K562 (cell line): Measurements from ENCODE around the gene INTS1. TPM values are rescaled to one million over a fixed set of nuclear protein-coding genes. Genes with fewer than 3 reads are reported as not detected.

Experiments
- ATAC-seq: fragments of 200-7000 bp; cut with Tn5 transposase; 3 replicates; pipeline ENCODE4 v1.9.1; 2020; ENCODE audit warnings: moderate library complexity
- BruUV-seq: library from RNA; stranded (reverse); fragments of 400-500 nt; replicated peaks from 2 replicates; lab custom pipeline; 2021; lab: Mats Ljungman, UMichigan
- CTCF ChIA-PET: fragments of 300-600 bp; formaldehyde crosslinking; extraction: SDS; loops from one replicate; lab custom pipeline; 2021; ENCODE audit warnings: low intra/inter-chr PET ratio; lab: Yijun Ruan, JAX
- POLR2A ChIA-PET: fragments of 300-600, 350-650 bp; sonication (Branson Sonifier 250); formaldehyde crosslinking; extraction: SDS; loops from one replicate; lab custom pipeline; 2021; ENCODE audit warnings: antibody characterized with exemption, inconsistent platforms; lab: Yijun Ruan, JAX
- DNase-seq, 4 experiments: peaks; one replicate each; pipeline versions ENCODE4 v3.0.0 to v3.0.0-alpha.2; 2011 to 2018; ENCODE audit warnings: low spot score in 3 of 4, mixed read lengths in 3 of 4; ENCODE audit errors: extremely low read depth in 1 of 4
- FAIRE-seq: peaks from 2 replicates; lab custom pipeline; 2011; peaks lifted over from hg19 to GRCh38; lab: Jason Lieb, UNC
- H2AFZ ChIP-seq: 2 replicates; pipeline ENCODE4 v1.6.0; 2011; ENCODE audit warnings: low read depth, low read length, control low read depth, inconsistent platforms
- H3K27ac ChIP-seq: fragments of 200-600 bp; 3 replicates; pipeline ENCODE4 v1.8.0; 2011; ENCODE audit warnings: low read depth, mild to moderate bottlenecking, control low read depth, inconsistent platforms, low read length, moderate library complexity, mixed read lengths; ENCODE audit errors: extremely low read depth
- H3K27me3 ChIP-seq, 2 experiments: fragments of 300-600 bp in 1 of 2; 2 replicates in 1 of 2; 3 replicates in 1 of 2; pipeline versions ENCODE4 v1.6.0 to v1.8.0; 2011; ENCODE audit warnings: inconsistent platforms in 2 of 2, low read length in 2 of 2, mild to moderate bottlenecking in 1 of 2, mixed read lengths in 1 of 2, moderate library complexity in 1 of 2; ENCODE audit not compliant: control insufficient read depth in 2 of 2, insufficient read depth in 2 of 2
- H3K36me3 ChIP-seq: fragments of 300-600 bp; 3 replicates; pipeline ENCODE4 v1.8.0; 2011; ENCODE audit warnings: mild to moderate bottlenecking, low read length, inconsistent platforms; ENCODE audit not compliant: control insufficient read depth, insufficient read depth
- H3K4me1 ChIP-seq, 2 experiments: fragments of 200-600 bp in 1 of 2; replicated peaks in 1 of 2; 2 replicates in 1 of 2; 3 replicates in 1 of 2; pipeline versions ENCODE4 v1.5.1 to v1.8.0; 2011; ENCODE audit warnings: inconsistent platforms in 2 of 2, low read length in 2 of 2, mild to moderate bottlenecking in 1 of 2, mixed read lengths in 1 of 2, moderate library complexity in 1 of 2; ENCODE audit not compliant: control insufficient read depth in 2 of 2, insufficient read depth in 2 of 2
- H3K4me2 ChIP-seq: 2 replicates; pipeline ENCODE4 v1.6.1; 2011; ENCODE audit warnings: low read length, control low read depth, inconsistent platforms, mixed read lengths; ENCODE audit not compliant: insufficient read depth
- H3K4me3 ChIP-seq: fragments of 200-600 bp; sonication (generic), shearing (Covaris generic); 2 replicates; pipeline ENCODE4 v1.5.1; 2016; ENCODE audit warnings: control low read depth, inconsistent platforms
- H3K79me2 ChIP-seq: fragments of 200-600 bp; 3 replicates; pipeline ENCODE4 v1.8.0; 2011; ENCODE audit warnings: low read length, inconsistent platforms; ENCODE audit not compliant: control insufficient read depth, insufficient read depth
- H3K9ac ChIP-seq, 2 experiments: 2 replicates each; pipeline versions ENCODE4 v1.6.0 to v1.6.1; 2011; ENCODE audit warnings: low read depth in 2 of 2, low read length in 2 of 2, control low read depth in 1 of 2, inconsistent platforms in 1 of 2, mild to moderate bottlenecking in 1 of 2, mixed read lengths in 1 of 2; ENCODE audit not compliant: insufficient read depth in 1 of 2
- H3K9me1 ChIP-seq: one replicate; pipeline ENCODE4 v1.6.0; 2011; ENCODE audit warnings: inconsistent platforms, mild to moderate bottlenecking, low read length, moderate library complexity; ENCODE audit not compliant: control insufficient read depth, insufficient read depth
- H3K9me3 ChIP-seq: replicated peaks from 2 replicates; pipeline ENCODE4 v1.5.1; 2011; ENCODE audit warnings: low read depth, low read length, inconsistent platforms; ENCODE audit not compliant: control insufficient read depth, insufficient read depth
- H4K20me1 ChIP-seq: replicated peaks from 2 replicates; pipeline ENCODE4 v1.6.1; 2011; ENCODE audit warnings: low read length, inconsistent platforms, mixed read lengths; ENCODE audit not compliant: control insufficient read depth, insufficient read depth
- ARID1B ChIP-seq: fragments of 450-650 bp; IDR thresholded peaks from 2 replicates; pipeline ENCODE4 v1.6.1; 2016; ENCODE audit warnings: antibody characterized with exemption, mild to moderate bottlenecking, inconsistent platforms
- CBFA2T2 ChIP-seq: fragments of 450-650 bp; conservative IDR thresholded peaks from 2 replicates; pipeline ENCODE4 v1.6.1; 2017; ENCODE audit warnings: mild to moderate bottlenecking
- HDAC8 ChIP-seq: fragments of 450-650 bp; IDR thresholded peaks from 2 replicates; pipeline ENCODE4 v1.6.1; 2016; ENCODE audit warnings: mild to moderate bottlenecking, missing genetic modification characterization, moderate library complexity, missing compliant biosample characterization
- NBN ChIP-seq: fragments of 450-650 bp; IDR thresholded peaks from 2 replicates; pipeline ENCODE4 v1.6.1; 2016; ENCODE audit warnings: low read depth, mild to moderate bottlenecking
- NR3C1 ChIP-seq: sonication (generic); formaldehyde crosslinking; IDR thresholded peaks from 2 replicates; pipeline ENCODE4 v1.8.1; 2022; ENCODE audit warnings: missing genetic modification reagents
- POLR2AphosphoS2 ChIP-seq: IDR thresholded peaks from 2 replicates; pipeline ENCODE4 v1.6.1; 2012; ENCODE audit warnings: low read length, improper control_type of control experiment
- RBFOX2 ChIP-seq: fragments of 200-400 bp; formaldehyde crosslinking; IDR thresholded peaks from 2 replicates; pipeline ENCODE4 v1.6.1; 2017; ENCODE audit warnings: low read depth, mild to moderate bottlenecking, low read length, moderate library complexity
- SPI1 ChIP-seq: IDR thresholded peaks from 2 replicates; pipeline ENCODE4 v1.6.1; 2011; ENCODE audit warnings: low read depth, low read length, control low read depth, borderline replicate concordance
- ZNF263 ChIP-seq: sonication (generic); formaldehyde crosslinking; IDR thresholded peaks from 2 replicates; pipeline ENCODE4 v1.8.0; 2022; ENCODE audit warnings: mild to moderate bottlenecking, missing genetic modification reagents, borderline replicate concordance
- ZNF354B ChIP-seq: fragments of 250-450 bp; sonication (Bioruptor Pico); IDR thresholded peaks from 2 replicates; pipeline ENCODE4 v1.4.0; 2020
- WGBS: fragments of 100-300 bp; shearing (Covaris generic); methylation state at CpG from one replicate; pipeline ENCODE4 v1.1.6; 2016; ENCODE audit warnings: low coverage, mixed read lengths; ENCODE audit not compliant: insufficient coverage; ENCODE audit errors: missing lambda C conversion rate; 5-methylcytosine and 5-hydroxymethylcytosine counted together
- in situ Hi-C: fragments of 300-500 bp; cut with MboI; formaldehyde crosslinking; loops from 4 replicates; pipeline ENCODE4 v1.15.0; 2018; ENCODE audit warnings: inconsistent platforms, mixed read lengths
- intact Hi-C: fragments of 100-400 bp; cut with micrococcal nuclease; formaldehyde crosslinking; loops from 2 replicates; pipeline ENCODE4 v1.14.2; 2022
- polyA plus RNA-seq, 8 experiments: library from polyadenylated mRNA; depleted of rRNA in 4 of 8; stranded (reverse) in 5 of 8; unstranded in 3 of 8; fragments of >200 nt; fragmentation: Nextera tagmentation in 2 of 8; fragmentation: Illumina TruSeq in 1 of 8; extraction: Ambion mirVana in 2 of 8; extraction: Trizol in 1 of 8; gene quantifications; 2 replicates each; pipeline versions ENCODE4 v1.2.1 to v1.2.3, GENCODE V29; 2011 to 2014; ENCODE audit warnings: inconsistent platforms in 1 of 8, missing spikeins in 1 of 8
- total RNA-seq, 7 experiments: library from RNA; depleted of rRNA in 6 of 7; stranded (reverse); fragments of >200 nt in 6 of 7; fragmentation: Illumina TruSeq in 2 of 7; extraction: Trizol in 2 of 7; gene quantifications; 2 replicates each; pipeline versions ENCODE4 v1.2.1 to v1.2.3, GENCODE V29; 2011 to 2021; ENCODE audit warnings: low replicate concordance in 1 of 7
- TF ChIP-seq, protein P1 (sequence below): fragments of 250-450 bp; sonication (Bioruptor Pico); IDR thresholded peaks from 2 replicates; pipeline ENCODE4 v1.4.0; 2020; ENCODE audit warnings: mild to moderate bottlenecking
- TF ChIP-seq, protein P2 (sequence below): sonication (generic); formaldehyde crosslinking; IDR thresholded peaks from 2 replicates; pipeline ENCODE4 v1.9.0; 2022; ENCODE audit warnings: mild to moderate bottlenecking, missing genetic modification reagents

Gene INTS1
- total and polyA plus RNA-seq, 9 of the 15 experiments (the other 6 are each of a cell fraction or from before 2014, with no cell fraction given) = 0.34 to 119 (median 18.5) TPM

DNA sequence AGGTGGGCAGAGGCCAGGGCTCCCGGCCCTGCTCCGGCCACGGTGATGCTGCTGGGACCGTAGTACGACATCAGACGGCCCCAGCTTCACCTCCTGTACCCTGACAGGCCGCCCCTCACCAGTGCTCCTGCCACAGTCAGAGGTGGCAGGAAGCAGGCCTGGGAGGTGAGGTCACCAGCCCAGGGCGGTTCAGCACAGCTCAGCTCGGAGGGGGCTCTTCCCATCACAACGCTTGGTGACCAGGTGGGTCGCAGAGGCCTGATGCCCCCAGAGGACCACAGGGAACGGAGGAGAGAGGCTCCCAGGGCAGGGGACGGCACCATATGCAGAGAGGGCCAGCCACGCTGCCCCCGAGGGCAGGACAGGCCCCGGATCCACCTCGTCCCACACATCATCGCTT, 53.8 kb downstream of the INTS1 start:
- no peak overlapping the region for H2AFZ ChIP-seq
- TF ChIP-seq NR3C1 (CRISPR knock-in tag) = no peak
- TF ChIP-seq RBFOX2 = 0 out of 2 replicates have a peak, but pooled peaks have one; percentile 1
- 0 out of 2 replicates have a peak, but pooled peaks have one; percentile 9 for TF ChIP-seq ZNF263 (CRISPR knock-in tag)
- no peak for TF ChIP-seq SPI1
- TF ChIP-seq, all 486 proteins: peak for 2
- in situ Hi-C loops = no loop called here
- 89% methylated on average over 16 of the region's 18 CpGs for WGBS
- Histone ChIP-seq H3K36me3 (peaks cover 72% of the 10 kb centered on the region; the same call in 1 of the 3 replicates), H3K9me3 (no peaks in the 10 kb centered on the region), H3K27ac (no peak overlapping the region), H3K4me3 (no peak overlapping the region), H3K9ac (peak overlapping the region in 1 of 2 experiments; percentile 71; a peak in 2 of 4 replicates), H3K79me2 (peaks cover 50% of the 10 kb centered on the region), H3K4me1 (peaks cover 4 to 85% of the 10 kb centered on the region in 2 experiments; a peak in 3 of 5 replicates), H3K27me3 (no peaks in the 10 kb centered on the region), H3K9me1 (no peaks in the 10 kb centered on the region), H4K20me1 (peaks cover 11% of the 10 kb centered on the region; the same call in 1 of the 2 replicates), H3K4me2 (no peak overlapping the region)
- ChIA-PET POLR2A (interaction anchor here (0.6 to 2.2 kb wide), 4 partner anchors 8 to 950 kb away, joined by 3 to 12 read pairs (median 4); partner anchors contain the start of gene MICALL2), CTCF (no interaction called here)
- intact Hi-C loops = no loop called here
- DNase-seq (no peak), ATAC-seq (no peak), FAIRE-seq (no peak)
- no TSS peak for BruUV-seq

DNA sequence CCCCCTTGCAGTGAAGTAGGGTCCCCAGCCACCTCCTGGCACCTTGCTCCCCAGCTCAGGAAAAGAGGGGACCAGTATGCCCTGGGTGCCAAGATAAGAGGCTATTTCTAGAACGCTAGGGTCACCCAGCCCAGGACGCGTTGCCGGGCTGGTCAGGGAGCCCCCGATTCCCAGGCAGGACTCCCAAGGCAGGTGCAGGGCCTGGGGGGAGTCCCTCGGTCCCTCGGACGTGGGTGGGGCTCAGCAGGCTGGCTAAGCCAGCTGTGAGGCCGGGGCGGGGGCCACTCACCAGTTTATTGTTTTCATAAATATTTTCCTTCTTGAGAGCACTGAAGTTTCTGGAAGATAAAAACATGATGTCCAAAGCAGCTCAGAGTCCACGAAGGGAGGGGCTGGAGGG, 54.2 kb downstream of the INTS1 start:
- Histone ChIP-seq H3K9me3 (no peaks in the 10 kb centered on the region), H3K9me1 (no peaks in the 10 kb centered on the region), H3K4me3 (no peak overlapping the region), H3K79me2 (peaks cover 46% of the 10 kb centered on the region), H3K4me1 (peaks cover 4 to 85% of the 10 kb centered on the region in 2 experiments; a peak in 3 of 5 replicates), H3K9ac (peak overlapping the region in 1 of 2 experiments; percentile 9; a peak in 1 of 4 replicates), H3K27me3 (no peaks in the 10 kb centered on the region), H3K36me3 (peaks cover 72% of the 10 kb centered on the region; the same call in 1 of the 3 replicates), H3K4me2 (no peak overlapping the region), H2AFZ (no peak overlapping the region), H3K27ac (no peak overlapping the region), H4K20me1 (peaks cover 11% of the 10 kb centered on the region; the same call in 1 of the 2 replicates)
- CTCF ChIA-PET = no interaction called here
- FAIRE-seq (no peak), DNase-seq (peak in 1 of 4 experiments; percentile 27), ATAC-seq (no peak)
- in situ Hi-C loops (no loop called here), intact Hi-C loops (no loop called here)
- WGBS = 91% methylated on average over 11 of the region's 11 CpGs
- no TSS peak for BruUV-seq
- POLR2A ChIA-PET = interaction anchor here (0.6 to 2.3 kb wide), 6 partner anchors 7 to 28 kb away, joined by 3 to 12 read pairs (median 3); partner anchors contain the start of gene MICALL2
- TF ChIP-seq HDAC8 (no peak), NBN (no peak), ARID1B (no peak), CBFA2T2 (no peak), ZNF354B (CRISPR knock-in tag) (no peak), POLR2AphosphoS2 (no peak)
- TF ChIP-seq, protein P1, sequence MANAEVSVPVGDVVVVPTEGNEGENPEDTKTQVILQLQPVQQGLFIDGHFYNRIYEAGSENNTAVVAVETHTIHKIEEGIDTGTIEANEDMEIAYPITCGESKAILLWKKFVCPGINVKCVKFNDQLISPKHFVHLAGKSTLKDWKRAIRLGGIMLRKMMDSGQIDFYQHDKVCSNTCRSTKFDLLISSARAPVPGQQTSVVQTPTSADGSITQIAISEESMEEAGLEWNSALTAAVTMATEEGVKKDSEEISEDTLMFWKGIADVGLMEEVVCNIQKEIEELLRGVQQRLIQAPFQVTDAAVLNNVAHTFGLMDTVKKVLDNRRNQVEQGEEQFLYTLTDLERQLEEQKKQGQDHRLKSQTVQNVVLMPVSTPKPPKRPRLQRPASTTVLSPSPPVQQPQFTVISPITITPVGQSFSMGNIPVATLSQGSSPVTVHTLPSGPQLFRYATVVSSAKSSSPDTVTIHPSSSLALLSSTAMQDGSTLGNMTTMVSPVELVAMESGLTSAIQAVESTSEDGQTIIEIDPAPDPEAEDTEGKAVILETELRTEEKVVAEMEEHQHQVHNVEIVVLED (CRISPR knock-in tag) = no peak
- TF ChIP-seq, protein P2, sequence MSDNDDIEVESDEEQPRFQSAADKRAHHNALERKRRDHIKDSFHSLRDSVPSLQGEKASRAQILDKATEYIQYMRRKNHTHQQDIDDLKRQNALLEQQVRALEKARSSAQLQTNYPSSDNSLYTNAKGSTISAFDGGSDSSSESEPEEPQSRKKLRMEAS (CRISPR knock-in tag) = no peak
